ENCODE results near the gene MYO1H.
"Not testable (repeated sequence)": the region's sequence is repeated elsewhere in the genome, so short reads cannot be mapped to it uniquely, and the experiment has no call there.

The MYO1H gene

DNA sequence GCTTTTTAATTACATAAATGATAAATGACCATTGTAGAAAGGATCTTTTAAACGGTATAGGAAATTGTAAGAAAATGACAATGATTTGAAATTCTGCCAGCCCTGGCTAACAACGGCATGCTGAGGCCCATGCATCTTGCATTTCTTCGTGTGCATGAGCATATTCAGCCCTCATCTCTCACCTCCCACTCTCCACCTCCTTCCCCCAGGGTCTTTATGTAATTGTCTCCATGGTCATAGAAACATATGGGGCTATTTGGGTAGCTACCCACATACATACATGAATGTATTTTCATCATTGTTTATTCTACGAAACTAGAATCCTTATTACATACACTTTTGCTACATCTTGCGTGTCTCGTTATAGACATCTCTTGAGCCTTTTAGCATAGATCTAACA lies 4.5 kb downstream of the MYO1H start:
- no peak for DNase-seq

DNA sequence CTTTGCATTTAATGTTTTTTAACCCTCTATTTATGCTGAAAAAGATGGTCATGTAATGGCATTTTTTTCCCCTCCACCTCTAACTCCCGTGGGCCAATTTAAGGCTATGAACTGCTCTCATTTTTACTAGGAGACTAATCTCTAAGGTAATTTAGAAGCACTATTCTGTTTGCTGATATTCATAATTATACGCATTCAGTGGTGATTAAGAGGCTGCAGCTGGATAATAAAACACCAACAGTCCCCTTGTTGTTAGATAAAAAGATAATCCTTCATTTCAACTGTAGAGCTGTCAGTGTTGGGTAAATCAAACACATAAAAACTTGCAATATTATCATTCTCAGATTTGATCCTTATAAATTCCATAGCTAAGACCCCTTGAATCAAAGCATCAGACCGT lies 8.9 kb downstream of the MYO1H start:
- no peak for DNase-seq

DNA sequence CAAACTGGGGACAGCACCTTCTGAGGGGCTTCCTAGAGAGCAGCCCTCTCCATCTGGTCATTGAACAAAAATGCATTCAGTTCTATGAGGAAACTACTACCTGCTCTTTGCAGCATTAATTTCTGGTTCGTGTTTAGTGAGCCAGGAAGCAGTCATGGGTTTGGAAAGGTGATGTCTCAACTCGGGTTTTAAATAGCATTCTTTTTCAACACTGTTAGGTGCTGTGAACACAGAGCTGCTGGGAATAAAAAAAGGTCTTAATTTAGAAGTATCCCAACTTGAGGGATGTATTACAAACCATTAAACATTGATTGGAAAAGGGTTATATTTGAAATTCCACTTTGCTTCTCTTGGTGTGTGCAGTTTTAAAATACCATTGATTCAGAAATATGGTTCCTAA lies 9.3 kb downstream of the MYO1H start:
- DNase-seq = no peak

DNA sequence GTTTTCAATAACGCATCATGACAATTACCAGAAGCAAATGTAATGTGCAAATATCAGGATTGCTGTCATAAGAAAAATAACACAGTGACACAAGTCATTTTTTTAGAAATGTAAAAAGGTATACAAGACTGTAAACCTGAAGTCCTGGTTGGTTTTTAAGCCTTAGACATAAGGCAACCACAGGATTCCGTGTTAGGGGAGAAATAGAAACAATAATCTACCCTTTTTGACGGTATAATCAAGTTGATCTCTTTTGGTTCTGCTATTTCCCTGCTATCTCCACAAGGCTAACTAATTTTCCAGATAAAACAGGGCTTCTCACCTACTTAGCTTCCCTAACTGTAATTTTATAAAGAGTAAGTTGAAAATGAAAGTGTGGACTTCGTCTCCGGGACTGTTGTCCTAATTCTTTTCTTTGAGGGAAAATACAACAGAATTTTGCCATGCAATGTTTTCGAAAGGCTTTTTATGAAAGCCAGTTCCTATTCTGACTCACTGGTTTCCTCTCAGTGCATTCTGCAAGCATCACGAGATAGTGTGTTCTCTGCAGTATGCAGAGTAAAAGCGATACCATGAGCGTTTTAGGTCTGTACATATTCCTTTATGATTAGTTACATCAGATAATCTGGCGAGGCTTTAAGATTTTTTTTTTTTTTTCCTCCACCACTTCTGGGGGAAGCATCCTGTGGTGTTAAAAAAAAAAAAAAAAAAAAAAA lies 10.6 kb downstream of the MYO1H start:
- DNase-seq = no peak

DNA sequence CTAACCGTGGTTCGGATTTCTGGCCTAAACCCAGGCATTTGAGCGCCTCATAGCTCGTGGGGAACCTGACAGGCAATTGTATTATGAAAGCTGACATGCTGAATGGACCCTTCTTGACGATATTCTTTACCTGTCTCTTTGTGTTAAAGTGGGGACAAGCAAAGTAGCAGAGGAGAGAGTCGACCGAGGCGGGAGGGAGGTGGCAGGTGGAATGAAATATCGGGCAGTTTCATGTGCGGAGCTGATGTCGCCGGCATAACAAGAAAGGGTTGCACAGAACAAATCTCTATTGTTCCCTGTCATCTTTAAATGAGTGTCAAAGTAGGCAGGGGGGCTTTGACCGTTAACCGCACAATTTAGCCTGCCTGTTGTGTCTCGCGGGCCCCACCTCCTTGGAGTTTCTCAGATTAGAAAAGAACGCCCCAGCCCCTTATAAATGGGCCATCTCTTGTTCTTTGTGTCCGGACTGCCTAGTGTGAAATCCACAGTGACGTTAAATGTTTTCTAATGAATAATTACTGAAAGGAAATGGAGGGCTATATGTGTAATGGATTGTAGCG lies 11.5 kb downstream of the MYO1H start:
- no peak for DNase-seq

DNA sequence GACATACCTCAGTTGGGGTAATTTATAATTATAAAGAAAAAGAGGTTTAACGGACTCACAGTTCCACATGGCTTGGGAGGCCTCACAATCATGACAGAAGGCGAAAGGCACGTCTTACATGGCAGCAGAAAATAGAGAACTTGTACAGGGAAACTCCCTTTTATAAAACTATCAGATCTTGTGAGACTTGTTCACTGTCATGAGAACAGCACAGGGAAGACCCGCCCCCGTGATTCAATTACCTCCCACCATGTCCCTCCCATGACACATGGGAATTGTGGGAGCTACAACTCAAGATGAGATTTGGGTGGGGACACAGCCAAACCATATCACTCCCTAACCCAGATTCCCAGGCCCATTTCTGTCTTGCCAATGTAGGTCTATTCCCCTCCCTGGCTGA lies 22.1 kb downstream of the MYO1H start:
- DNase-seq = no peak

DNA sequence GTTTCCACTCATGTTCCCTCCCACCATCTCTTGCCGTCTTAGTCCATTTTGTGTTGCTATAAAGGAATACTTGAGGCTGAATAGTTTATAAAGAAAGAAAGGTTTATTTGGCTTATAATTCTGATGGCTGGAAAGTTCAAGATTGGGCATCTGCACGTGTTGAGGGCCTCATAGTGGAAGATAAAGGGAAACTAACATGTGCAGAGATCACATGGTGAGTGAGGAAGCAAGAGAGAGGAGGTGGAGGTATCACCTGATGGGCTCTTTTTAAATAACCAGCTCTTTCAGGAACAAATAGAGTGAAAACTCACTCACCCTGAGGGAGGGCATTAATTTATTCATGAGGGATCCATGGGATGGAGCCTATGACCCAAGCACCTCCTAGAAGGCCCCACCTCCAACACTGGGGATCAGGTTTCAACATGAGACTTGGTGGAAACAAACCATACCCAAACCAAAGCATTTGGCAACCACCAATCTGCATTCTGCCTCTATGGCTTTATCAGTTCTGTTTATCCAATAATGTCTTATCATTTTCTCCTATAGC lies 29.5 kb downstream of the MYO1H start:
- DNase-seq = no peak

DNA sequence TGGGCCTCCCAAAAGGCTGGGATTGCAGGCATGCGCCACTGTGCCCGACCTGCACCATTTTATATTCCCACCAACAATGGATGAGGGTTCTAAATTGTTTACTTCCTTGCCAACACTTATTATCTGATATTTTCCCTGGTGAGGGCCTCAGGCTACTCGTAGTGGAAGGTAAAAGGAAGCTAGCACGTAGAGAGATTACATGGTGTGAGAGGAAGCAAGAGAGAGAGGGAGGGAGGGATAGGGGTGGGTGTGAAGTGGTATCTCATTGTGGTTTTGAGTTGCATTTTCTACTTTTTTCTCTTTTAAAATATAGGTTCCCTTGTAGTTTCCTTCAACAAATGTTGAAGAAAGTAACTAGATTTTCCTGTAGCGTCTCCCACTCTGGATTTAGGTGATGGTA lies 30.9 kb downstream of the MYO1H start:
- DNase-seq = no peak

DNA sequence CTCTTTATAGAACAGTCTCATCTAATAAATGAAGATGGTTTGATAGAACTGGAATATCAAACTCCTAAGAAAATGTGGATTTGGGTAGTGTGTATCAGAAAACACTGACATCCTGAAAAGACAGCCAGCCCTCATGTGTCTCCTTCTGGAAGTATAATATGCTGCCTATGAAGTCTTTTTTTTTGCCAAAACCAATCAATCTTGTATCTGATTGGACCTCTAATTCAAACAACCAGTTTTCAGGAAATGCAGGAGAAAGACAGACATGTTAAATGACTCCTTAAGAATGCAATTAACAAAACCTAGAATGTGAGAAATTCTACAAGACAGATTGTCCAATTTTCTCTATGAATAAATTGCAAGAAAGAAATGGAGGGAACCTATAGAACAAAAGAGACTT lies 34.3 kb downstream of the MYO1H start:
- DNase-seq = no peak

DNA sequence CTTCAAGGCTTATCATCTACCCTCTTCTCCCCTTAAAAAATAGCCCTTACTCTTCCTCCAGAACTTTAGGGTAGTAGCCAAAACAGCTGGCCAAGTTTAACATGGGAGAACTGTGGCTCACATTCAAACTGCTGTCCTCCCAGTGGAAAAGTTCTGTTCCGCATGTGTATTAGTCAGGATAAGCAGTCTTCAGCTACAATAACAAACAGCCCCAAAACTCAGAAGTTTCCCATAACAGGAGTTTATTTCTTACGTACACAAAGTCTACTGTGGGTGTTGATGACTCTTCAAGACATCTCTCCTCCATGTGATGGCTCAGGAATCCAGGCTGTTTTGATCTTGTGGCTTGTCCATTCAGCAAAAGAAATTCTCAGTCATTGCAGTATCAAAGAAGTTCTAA lies 35.5 kb downstream of the MYO1H start:
- DNase-seq = no peak

DNA sequence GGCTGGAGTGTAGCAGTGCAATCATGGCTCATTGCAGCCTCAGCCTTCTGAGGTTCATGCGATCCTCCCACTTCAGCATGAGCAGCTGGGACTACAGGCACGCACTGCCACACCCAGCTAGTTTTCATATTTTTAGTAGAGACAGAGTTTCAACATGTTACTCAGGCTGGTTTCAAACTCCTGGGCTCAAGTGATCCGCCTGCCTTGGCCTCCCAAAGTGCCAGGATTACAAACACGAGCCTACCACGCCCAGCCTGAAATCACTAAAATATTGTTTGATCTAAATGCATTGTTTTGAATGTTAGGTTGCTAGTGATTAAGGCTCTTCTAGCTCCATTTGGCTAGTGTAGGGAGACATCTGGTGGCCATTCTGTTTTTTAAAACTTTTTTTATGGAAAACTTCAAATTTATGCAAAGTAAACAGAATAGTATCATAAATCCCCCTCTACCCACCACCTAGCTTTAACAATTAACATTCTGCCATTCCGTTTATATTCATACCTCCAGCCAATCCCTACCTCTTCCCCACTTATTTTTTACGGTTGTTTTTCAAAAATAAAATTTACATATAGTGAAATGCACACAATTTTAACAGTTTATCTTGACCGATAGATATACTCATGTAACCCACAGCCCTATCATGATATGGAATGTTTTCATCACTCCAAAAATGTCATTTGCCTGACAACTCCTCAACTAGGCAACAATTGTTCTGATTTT lies 37.8 kb downstream of the MYO1H start:
- peak; percentile 39 for DNase-seq

DNA sequence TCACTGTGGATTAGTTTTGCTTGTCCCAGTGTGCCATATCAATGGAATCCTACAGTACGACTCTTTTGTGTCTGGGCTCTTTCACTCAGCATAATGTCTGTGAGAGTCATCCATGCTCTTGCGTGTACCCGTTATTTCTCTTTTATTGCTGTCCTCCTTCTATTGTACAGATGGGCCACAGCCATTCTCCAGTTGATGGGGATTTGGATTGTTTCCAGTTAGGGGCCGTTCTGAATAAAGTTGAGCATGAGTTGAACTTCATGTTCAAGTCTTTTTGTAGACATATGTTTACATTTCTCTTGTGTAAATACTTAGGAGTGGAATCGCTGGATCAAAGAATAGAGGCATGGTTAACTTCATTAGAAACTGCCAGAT lies 38.3 kb downstream of the MYO1H start:
- DNase-seq = no peak

DNA sequence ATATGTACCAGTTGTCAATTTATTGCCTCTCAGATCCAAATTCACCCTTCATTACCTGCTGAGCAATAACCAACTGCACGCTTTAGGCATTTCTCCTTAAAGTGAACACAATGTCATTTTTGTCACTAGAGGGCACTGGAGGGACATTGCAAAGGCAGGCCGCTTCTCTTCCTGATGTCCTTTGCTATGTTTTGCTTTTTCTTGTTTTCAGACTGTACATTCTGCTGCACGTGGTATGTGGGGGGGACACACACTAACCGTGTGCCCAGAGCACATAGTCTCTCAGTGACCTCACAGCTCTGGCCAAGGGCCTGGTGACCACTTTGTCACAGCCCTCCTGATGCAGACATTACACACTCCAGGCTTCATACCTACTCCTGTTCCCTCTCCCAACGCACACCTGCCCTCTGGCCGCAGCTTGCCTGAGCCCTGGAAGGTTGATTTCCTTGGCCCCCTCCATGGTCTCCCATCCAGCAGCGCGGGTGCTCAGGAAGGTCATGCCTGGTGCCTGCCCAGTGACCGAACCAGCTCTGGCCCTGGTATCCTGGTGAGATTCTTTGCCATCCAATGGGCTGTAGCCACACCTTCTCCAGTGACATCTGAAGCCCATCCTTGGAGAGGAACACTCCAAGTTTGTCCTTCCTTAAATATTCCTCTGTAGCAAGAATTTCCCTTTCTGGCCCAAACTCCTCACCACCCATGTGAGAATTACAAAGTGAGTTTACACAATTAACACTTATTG lies 39.9 kb downstream of the MYO1H start:
- peak; percentile 43 for DNase-seq

DNA sequence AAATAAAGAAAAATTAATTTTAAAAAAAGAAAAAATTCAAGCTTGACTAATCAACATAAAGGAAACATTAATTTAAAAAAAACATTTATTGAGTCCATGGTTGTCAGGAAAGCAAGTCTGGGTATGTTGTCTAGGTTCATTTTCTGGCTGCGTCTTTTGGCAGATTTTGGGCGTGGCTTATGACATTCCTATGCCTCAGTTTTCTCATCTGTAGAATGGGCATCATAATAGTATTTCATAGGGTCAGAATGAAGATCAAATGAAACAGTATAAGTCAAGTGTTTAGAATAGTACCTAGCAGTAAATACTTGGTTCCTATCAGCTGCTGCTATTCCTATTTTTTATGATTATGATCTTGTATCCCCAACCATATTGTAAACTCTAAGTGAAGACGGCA lies 40.5 kb downstream of the MYO1H start:
- DNase-seq = no peak

DNA sequence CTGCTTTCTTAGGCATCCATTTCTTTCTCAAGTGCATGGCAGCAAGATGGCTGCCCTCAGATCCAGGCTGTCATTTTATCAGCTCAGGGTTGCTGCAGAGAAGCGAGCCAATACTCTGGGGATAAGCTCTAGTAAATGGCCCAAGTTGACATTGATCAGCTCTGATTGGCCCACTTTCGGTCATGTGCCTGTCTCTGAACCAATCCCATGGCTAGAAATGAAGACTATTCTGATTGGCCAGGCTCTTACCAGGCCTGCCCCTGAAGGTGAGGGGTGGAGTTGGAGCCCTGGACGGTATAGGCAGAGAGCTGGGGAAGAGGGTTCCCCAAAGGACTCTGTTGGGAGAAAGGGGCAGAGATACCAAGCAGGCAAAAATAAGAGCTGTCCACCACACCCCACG lies 41.4 kb downstream of the MYO1H start:
- peak; percentile 5 for DNase-seq

DNA sequence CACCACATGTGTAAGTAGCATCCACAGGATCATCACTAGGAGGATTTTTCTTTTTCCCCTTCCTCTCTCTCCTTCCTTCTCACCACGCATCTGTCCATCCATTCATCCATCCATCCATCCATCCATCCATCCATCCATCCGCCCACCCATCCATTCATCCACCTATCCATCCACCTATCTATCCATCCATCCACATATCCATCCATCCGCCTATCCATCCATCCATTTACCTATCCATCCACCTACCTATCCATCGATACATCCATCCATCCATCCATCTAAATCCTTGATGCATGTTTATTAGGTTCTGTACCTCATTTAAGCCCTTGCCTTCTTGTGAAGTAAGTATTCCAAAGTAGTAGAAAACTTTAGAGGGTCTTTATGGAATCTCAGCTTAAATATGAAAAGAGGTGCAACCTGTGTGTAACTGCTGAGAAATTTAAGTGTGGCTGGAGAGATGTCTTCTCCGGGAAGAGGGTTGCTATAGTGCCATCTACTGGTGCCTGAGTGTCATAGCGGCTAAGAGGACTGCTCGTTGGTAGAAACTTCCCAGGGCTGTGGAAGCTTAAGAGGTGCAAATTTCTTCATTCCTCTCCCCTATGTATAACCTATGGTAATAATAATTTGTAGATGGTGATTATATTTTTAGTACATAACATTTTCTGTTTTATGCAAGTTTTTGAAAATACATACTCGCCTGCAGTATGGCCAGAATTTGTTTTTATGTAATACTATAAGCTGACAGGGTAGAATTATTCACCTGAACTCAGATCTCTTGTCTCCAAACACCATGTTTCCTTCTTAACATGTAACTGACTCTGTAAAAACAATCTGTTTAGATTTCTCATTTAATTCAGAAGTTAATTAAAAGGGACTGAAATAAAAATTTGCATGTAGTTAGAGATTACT lies 46.0 kb downstream of the MYO1H start:
- DNase-seq = peak; percentile 49

DNA sequence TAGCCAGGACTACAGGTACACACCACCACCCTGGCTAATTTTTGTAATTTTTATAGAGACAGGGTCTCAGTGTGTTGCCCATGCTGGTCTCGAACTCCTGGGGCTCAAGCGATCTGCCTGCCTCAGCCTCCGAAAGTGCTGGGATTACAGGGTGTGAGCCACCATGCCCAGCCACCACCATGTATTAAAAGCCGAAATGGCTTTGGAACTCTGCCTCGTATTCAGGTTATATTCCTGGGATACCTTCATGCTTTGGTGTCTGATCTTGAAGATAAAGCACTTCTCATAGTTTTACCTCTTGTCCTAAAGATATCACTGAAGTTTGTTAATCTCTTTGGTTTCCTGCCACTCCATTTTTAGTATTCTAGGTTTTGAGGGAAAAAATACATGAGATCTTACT lies 47.2 kb downstream of the MYO1H start:
- DNase-seq = no peak

DNA sequence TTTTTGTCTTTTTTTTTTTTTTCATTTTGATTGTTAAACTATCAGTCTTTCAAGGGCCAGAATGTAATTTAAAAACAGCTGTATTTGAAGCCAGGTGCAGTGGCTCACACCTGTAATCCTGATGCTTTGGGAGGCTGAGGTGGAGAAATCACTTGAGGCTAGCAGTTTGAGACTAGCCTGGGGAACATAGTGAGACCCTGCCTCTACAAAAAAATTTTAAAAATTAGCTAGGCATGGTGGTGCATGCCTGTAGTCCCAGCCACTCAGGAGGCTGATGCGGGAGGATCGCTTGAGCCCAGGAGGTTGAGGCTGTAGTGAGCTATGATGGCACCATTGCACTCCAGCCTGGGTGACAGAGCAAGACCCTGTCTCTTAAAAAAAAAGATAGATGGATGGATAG lies 57.1 kb downstream of the MYO1H start:
- not testable (repeated sequence) for DNase-seq

DNA sequence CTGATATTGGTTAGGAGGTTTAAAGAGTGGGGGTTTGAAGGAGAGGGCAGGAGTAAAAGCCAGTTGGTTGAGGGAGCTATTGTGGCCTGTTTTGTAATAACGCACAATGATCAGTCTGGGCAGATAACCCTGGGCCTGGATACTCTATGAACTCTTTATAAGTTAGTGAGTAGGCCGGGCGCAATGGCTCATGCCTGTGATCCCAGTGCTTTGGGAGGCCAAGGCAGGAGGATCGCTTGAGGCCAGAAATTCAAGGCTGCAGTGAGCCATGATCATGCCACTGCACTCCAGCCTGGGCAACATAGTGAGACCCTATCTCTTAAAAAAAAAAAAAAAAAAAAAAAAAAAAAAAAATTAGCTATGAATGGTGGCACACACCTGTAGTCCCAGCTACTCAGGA lies 58.4 kb downstream of the MYO1H start:
- DNase-seq = not testable (repeated sequence)

DNA sequence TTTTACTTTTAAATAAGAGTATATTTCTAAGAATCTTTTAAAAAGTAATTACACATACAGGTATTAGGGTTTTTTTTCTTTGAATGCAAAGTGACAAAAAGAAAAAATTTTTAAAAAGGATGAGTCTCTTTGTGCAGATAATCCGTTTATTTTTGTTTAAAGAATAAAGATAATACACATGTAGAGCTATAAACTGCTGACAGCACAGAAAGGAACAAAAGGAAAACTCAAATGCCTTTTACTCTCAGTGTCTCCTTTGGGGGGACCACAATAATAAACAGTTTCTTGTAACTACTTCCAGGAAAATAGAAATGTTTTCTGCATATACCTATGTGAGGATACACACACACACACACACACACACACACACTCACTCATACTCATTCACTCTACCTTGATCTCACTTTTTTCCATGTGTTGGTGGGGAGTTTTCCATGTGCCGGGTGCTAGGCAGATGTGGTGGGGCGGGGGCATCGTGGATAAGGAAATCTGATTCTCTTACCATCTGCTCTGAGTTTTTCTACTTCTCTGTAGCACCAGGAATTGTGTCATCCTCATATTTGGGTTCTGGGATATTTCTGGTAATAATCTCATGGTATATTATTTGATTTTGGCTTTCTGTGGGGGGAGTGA lies 71.3 kb downstream of the MYO1H start:
- no peak for DNase-seq

DNA sequence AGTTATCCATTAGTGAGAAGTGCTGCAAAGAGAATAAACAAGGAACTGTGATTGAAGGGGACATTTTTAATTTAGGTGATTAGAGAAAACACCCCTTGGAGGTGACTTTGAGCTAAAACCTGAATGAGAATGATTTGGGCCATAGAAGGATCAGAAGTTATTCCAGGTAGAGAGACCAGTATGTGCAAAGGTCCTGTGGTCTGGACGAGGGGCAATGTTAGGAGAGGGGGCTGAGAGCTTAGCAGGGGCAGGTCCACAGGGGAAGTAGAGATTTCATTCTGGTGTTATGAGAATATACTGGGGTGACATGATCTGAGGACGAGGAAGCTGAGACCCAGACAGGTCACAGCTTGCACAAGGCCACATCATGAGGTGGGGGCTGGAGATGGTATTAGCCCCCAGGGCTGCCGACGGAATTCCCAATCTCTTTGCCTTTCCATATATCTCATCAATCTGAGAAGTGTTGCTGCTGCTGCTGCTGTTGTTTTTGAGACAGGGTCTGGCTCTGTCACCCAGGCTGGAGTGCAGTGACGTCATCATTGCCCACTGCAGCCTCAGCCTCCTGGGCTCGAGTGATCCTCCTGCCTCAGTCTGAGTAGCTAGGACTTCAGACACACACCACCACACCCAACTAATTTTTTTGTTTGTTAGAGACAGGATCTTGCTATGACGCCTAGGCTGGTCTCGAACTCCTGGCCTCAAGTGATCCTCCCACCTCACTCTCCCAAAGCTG lies 73.8 kb downstream of the MYO1H start:
- DNase-seq = peak; percentile 34
